Skin of body (tissue), 3 donors: ENCODE results near the gene MANSC4. TPM values are rescaled to one million over a fixed set of nuclear protein-coding genes. Genes with fewer than 3 reads are reported as not detected.
A peak's percentile ranks its signal among the peaks of the same experiment; 100 is the strongest.
"Not testable (repeated sequence)": the region's sequence is repeated elsewhere in the genome, so short reads cannot be mapped to it uniquely, and the experiment has no call there.

Experiments used
- DNase-seq: peaks from one replicate; lab custom pipeline; 2025; lab: John Stamatoyannopoulos, UW
- small RNA-seq: library from RNA; depleted of rRNA; stranded (forward); fragments of <200 nt; gene quantifications from one replicate; pipeline ENCODE3, GENCODE V24; 2014; ENCODE audit warnings: low replicate concordance
- total RNA-seq: library from RNA; depleted of rRNA; stranded (reverse); fragments of >200 nt; gene quantifications from one replicate; pipeline ENCODE4 v1.2.3, GENCODE V29; 2014

Gene MANSC4
- total RNA-seq, 1 donor from 2014 or later, result not detected

- DNase-seq, result no peak
These were observed 23.3 kb downstream of the MANSC4 start for GRCh38 chr12:27756670-27757195.

- no peak for DNase-seq
These were observed 25.2 kb downstream of the MANSC4 start for GRCh38 chr12:27754795-27755194.

GRCh38 chr12:27751386-27752047 lies 28.5 kb downstream of the MANSC4 start:
- DNase-seq, result no peak

GRCh38 chr12:27747111-27747820 lies 32.8 kb downstream of the MANSC4 start:
- DNase-seq, result no peak

- DNase-seq, result not testable (repeated sequence)
These were observed 34.3 kb downstream of the MANSC4 start for GRCh38 chr12:27745734-27746133.

- no peak for DNase-seq
These were observed 36.4 kb downstream of the MANSC4 start for GRCh38 chr12:27743601-27744000.

GRCh38 chr12:27734321-27734720 lies 45.7 kb downstream of the MANSC4 start:
- not testable (repeated sequence) for DNase-seq

- no peak for DNase-seq
These were observed 46.2 kb downstream of the MANSC4 start for GRCh38 chr12:27733791-27734190.

GRCh38 chr12:27733052-27733656 lies 46.9 kb downstream of the MANSC4 start:
- DNase-seq, result peak; percentile 39

- no peak for DNase-seq
These were observed 47.8 kb downstream of the MANSC4 start for GRCh38 chr12:27732281-27732680.

GRCh38 chr12:27730097-27730588 lies 49.9 kb downstream of the MANSC4 start:
- no peak for DNase-seq

GRCh38 chr12:27723212-27723611 lies 56.8 kb downstream of the MANSC4 start:
- DNase-seq, result no peak

Small RNA genes lying within 50 kb of the gene (small RNA-seq; reads per million reads assigned to genes)
- gene RF00019 (not detected), gene RF02271 (not detected)

Other genes starting within 250 kb of the MANSC4 start
- 0.79 TPM for gene REP15, start 83.8 kb downstream of the MANSC4 start, total RNA-seq
- gene MRPS35, start 69.4 kb downstream of the MANSC4 start, total RNA-seq, result 41.3 TPM
- 22.8 TPM for gene KLHL42, start within 50 bp of the MANSC4 start, total RNA-seq
- gene PTHLH, start 192.5 kb upstream of the MANSC4 start, total RNA-seq, result 4.6 TPM